NCI-H2107 treated with DMSO at 0.1 percent for 48 hours (cell line): Measurements from ENCODE around the gene ATOH8.

ENCODE experiments used
- DNase-seq: peaks from one replicate; lab custom pipeline; 2025; ENCODE audit not compliant: unreplicated experiment; lab: John Stamatoyannopoulos, UW

The ATOH8 gene

GRCh38 chr2:85754313-85755095 is 713 bp downstream of the ATOH8 start:
- no peak for DNase-seq

DNA sequence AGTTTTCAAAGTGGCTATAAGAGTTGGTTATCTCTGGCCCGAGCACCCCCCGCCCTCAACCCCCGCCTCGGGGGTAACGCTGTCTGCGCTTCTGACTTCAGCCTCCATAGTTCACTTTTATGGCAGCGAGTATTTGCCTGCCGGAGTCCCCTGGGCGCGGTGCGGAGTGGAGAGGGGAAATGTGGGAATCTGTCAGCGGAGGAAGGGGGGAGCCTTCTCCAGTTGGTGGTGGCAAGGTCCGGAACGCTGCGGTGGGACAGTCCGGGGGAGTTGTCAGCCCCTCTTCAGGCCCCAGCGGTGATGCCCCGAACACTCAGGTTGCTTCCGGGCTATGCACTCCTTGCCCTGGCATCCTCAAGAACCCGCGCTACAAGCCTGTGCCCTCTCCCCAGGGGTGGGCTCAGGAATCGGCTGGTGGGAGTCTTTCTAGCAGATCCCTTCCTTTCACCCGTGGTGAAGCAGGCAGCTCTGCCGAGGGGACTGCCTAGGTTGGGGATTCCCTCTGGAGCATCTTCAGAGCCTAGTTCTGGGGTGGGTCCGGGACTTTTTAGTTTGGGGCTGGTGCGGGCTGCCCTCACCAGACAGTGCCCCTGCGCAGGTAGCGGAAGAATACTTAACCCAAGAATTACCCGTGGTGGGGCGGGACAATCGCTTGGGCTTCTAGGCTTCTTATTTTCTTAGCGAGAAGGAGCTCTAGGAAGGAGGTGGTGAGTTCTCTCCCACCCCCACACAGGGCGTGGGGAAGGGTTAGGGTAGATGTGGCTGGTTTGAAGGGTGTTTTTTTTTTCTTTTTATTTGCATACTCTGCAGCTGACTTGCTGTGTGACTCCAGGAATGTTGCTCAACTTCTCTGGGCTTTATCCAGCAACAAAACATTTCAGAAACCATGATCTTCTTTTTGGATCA is 1.6 kb downstream of the ATOH8 start:
- no peak for DNase-seq

DNA sequence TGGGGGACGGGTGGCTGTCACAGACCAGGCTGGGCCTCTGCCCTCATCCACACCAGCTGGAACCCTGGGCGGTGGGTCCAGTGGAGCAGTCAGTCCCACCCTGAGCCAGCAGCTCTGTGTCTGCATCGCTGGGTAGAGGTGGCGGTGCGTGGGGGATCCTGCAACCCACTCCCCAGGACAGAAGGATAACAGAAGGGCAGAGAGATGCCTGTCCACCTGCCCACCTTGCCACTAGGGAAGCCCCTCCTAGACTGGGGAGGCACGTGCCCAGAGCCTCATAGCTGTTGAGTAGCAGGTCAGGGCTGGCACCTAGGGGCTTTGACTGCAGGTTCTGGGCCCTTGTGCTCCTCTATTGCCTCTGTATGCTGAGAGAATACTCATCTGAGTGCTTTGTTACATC is 2.4 kb downstream of the ATOH8 start:
- DNase-seq = no peak

DNA sequence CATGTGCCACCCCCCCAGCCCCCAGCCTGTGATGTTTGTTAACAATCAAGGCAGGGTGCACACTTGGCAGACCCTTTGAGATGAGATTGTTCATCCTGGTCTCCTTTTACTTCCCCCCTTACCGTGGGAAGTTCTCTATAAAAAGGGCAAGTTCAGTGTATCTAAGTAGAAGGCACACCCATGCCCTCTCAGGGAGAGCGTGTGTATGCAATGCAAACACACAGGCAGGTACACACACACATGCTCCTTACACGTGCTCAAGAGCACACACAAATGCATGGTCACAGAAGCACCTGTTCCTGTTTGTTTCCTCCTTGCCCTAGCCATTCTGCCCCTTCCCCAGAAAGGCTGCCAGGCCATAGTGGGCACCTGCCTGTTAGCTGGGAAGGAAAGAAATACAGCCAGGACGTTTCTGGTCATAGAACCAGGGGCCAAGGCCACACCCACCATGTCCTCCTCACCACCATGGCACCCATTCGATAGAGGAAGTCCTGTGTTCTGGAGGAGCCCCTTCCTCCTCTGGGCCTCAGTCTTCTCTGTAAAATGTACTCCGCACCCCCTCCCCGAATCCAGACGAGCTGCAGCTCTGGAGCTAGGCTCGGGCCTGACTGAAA is 3.1 kb downstream of the ATOH8 start:
- no peak for DNase-seq

GRCh38 chr2:85757860-85758259 is 4.1 kb downstream of the ATOH8 start:
- no peak for DNase-seq

DNA sequence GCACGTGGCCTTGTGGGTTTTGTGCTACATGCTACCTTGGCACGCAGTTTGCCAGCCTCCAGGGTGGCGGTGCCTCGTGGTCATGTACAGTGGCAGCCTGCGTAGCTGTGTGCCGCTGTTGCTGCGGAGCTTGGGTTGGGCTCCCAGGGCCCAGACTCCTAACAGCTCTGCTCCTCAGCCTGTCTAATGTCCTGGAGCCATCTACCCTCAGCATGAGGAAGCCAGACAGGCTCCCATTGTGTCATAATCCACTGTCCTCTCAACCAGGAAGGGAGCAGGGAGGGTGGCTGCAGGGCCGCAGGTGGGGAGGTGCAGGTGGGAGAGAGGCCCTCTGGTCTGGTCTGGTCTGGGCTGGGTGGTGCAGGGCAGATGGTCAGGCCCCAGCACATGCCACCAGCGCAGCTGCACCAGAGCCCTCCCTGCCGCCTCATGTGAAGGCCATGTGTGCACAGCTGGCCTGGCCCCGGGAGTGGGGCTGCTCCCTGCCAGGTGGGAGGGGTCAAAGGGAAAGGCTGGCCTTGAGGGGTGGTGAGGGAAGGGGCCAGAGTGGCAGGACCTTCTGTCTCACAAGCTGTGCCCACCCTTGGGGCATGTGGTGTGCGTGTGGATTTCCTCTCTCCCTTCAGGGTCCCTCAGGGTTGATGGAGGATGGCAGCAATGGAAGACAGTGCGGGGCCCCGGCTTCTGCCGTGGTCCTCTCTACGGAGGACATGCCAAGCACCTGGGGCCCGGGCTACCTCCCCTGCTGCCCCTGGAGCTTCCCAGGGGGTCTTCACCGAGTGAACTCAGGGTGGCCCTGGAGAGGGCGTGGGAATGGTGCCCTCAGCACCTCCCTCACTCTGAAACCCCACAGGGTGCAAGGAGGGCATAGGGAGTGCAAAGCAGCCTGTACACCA is 4.8 kb downstream of the ATOH8 start:
- DNase-seq = no peak

DNA sequence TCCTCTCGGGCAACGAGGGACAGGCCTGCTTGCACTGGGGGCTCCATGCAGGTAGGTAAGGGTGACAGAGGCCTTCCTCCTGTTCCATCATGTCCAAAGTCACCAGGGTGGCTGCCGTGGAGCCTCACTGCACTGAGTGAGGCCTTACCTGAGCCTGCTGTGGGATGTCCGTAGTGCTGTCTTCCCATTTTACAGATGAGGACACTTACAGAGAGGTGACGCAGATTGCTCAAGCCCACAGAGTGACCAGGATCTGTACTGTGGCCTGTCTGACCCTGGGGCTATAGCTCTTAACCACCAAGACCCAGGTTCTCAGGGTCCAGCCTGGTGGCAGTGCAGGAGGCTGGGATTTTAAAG is 5.4 kb downstream of the ATOH8 start:
- no peak for DNase-seq

DNA sequence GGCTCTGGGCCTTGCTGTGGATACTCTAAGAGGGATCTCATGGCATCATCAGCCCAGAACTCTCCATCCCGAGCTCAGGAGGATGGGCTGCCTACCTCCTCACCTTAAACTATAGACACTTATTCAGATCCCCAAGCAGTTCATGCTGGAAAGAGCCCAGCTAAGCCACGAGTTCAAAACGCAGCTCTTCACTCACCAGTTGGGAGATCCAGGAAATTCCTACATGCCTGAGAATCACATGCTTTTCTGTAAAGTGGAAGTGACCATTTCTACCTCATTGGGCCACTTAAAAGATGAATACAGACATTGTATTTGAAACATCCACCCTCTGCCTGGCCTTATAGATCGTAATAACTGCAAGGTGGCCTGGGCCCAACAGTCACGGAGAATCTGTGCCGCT is 6.6 kb downstream of the ATOH8 start:
- no peak for DNase-seq

- DNase-seq = no peak
Observed at GRCh38 chr2:85760872-85761271, 7.1 kb downstream of the ATOH8 start.

DNA sequence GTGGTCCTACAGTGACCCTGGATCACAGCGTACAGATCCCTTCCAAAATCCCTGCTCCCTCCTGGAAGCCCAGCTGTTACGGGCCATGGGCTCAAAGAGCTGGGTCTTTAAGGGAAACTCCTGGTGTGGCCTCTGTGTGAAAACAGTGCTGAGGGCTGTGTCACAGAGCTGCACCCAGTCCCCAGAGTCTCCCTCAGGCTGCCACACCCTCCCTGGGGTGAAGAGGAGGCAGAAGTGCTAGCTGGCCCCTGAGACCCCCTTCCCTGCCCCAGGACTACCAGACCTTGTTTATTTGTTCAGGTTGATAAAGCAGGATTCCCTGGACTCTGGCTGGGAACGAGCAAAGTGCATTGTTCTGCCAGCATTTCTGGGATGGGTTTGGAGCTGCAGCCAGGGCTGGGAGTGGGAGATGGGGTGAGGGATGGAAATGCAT is 7.7 kb downstream of the ATOH8 start:
- DNase-seq = no peak

- no peak for DNase-seq
Observed at GRCh38 chr2:85761946-85762345, 8.2 kb downstream of the ATOH8 start.

DNA sequence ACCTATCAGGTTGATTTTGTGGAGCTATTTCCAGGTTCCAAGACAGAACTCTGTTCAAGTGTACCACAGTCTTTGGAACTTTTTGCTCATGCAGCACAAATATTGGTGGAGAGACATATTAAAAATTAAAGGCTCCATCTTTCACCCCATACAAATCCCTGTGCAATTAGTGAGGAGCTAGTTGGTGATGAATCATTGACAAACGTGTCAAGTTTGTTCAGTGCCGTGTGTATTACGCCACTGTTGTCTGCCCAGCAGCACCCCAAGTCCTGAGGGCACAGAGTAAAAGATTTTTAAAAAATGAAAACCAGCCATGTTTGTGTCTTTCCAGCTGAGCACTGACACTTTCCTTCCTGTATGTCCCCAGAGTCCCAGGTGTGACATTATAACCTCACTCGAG is 9.3 kb downstream of the ATOH8 start:
- DNase-seq = no peak

DNA sequence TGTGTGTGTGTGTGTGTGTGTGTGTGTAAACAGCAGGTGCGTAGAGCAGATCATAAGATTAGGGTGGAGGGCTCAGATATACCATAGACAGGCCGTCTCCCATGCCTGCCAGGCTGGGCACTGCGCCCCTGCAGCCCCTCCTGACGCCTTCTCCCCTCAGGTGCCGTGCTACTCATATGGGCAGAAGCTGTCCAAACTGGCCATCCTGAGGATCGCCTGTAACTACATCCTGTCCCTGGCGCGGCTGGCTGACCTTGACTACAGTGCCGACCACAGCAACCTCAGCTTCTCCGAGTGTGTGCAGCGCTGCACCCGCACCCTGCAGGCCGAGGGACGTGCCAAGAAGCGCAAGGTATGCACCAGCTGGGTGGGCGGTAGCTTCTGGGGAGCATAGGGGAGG is 10.0 kb downstream of the ATOH8 start:
- no peak for DNase-seq

DNA sequence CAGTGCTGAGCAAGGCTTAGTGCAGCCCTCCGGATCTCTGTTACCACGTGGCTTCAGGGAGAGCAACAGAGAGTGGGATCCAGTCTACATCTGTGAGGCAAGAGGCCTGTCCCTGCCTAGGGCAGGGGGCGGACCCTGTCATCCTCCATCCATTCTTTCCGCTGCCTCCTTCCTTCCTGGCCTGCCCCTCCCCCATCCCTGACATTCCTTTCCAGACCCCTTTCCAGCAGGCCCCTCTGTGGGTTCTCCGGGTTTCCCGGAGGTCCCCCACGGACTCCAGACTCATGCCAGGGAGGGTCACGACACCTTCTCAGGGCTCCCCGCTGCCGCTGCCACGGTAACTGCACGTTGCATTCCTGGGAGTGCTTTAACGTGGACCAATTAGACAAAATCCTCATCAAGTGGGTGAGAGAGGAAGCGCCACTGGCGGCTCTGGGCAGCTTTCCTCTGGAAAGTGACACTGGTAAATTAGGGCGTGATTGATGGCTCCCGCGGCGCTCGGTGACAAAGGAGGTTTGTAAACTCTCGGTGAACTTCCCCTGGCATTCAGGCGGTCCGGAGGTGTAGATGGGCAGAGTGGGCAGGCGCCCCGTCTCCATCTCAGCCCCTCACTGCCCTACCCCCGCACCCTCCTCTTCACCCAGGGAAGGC is 11.4 kb downstream of the ATOH8 start:
- peak; percentile 37 for DNase-seq

GRCh38 chr2:85766229-85766628 is 12.4 kb downstream of the ATOH8 start:
- DNase-seq = no peak

- DNase-seq = no peak
Observed at GRCh38 chr2:85767803-85768665, 14.2 kb downstream of the ATOH8 start.

DNA sequence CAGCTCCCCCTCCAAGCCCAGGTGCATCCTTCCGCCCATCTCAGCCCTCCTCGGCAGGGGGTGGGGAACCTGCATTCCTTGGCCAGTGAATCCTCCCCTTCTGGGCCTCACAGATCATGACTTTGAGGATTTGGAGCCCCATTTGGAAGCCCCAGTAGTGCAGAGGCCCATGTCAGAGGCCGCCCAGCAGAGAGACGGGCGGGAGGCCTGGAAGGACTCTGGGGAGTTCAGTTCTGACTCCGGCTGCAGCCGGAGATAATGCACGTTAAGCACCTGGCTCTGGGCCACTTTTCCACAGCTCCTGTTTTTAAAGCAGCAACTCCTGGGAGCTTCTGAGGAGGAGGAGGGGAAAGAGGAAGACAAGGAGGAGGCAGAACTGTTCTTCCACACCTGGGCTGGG is 14.9 kb downstream of the ATOH8 start:
- DNase-seq = peak; percentile 68

- DNase-seq = peak; percentile 68
Observed at GRCh38 chr2:85769236-85769982, 15.6 kb downstream of the ATOH8 start.

GRCh38 chr2:85769983-85770362 is 16.2 kb downstream of the ATOH8 start:
- no peak for DNase-seq
